Neural progenitor cell (in vitro differentiated cells): Measurements from ENCODE around the gene CTXND1. TPM values are rescaled to one million over a fixed set of nuclear protein-coding genes. Genes with fewer than 3 reads are reported as not detected.
A peak's percentile ranks its signal among the peaks of the same experiment; 100 is the strongest.

Experiments
- DNase-seq: peaks from one replicate; pipeline ENCODE4 v3.0.0-alpha.2; 2016; ENCODE audit warnings: low spot score
- H2AFZ ChIP-seq: fragments of 200-600 bp; sonication (generic); replicated peaks from 2 replicates; pipeline ENCODE4 v1.6.1; 2016; ENCODE audit warnings: antibody characterized with exemption
- H3F3A ChIP-seq: fragments of 200-600 bp; sonication (generic); 2 replicates; pipeline ENCODE4 v1.6.1; 2016; ENCODE audit warnings: antibody characterized with exemption, low read depth
- H3K27ac ChIP-seq: fragments of 200-600 bp; sonication (generic); 2 replicates; pipeline ENCODE4 v1.5.1; 2016; ENCODE audit warnings: mild to moderate bottlenecking
- H3K27me3 ChIP-seq: fragments of 200-600 bp; sonication (generic); 2 replicates; pipeline ENCODE4 v1.6.1; 2016; ENCODE audit warnings: mild to moderate bottlenecking, moderate library complexity
- H3K36me3 ChIP-seq: fragments of 200-600 bp; sonication (generic); 2 replicates; pipeline ENCODE4 v1.5.1; 2016
- H3K4me1 ChIP-seq: fragments of 200-600 bp; sonication (generic); 2 replicates; pipeline ENCODE4 v1.6.1; 2016; ENCODE audit warnings: mixed run types
- H3K4me2 ChIP-seq: fragments of 200-600 bp; sonication (generic); 2 replicates; pipeline ENCODE4 v1.6.1; 2016
- H3K4me3 ChIP-seq: fragments of 200-600 bp; sonication (generic); 2 replicates; pipeline ENCODE4 v1.5.1; 2016
- H3K79me2 ChIP-seq: fragments of 200-600 bp; sonication (generic); 2 replicates; pipeline ENCODE4 v1.6.1; 2016; ENCODE audit warnings: low read depth
- H3K9ac ChIP-seq: fragments of 200-600 bp; sonication (generic); 2 replicates; pipeline ENCODE4 v1.6.1; 2016
- H3K9me3 ChIP-seq: fragments of 200-600 bp; sonication (generic); 2 replicates; pipeline ENCODE4 v1.5.1; 2016; ENCODE audit warnings: low read depth
- H4K20me1 ChIP-seq: fragments of 200-600 bp; sonication (generic); 2 replicates; pipeline ENCODE4 v1.6.1; 2016; ENCODE audit warnings: low read depth
- H3K27ac Mint-ChIP-seq: 3 replicates; pipeline ENCODE4 v1.8.0; 2021; ENCODE audit warnings: mixed read lengths
- H3K27me3 Mint-ChIP-seq: 2 replicates; pipeline ENCODE4 v1.8.0; 2022; ENCODE audit warnings: low read depth, mild to moderate bottlenecking, inconsistent platforms, moderate library complexity, mixed read lengths; ENCODE audit not compliant: insufficient read depth
- H3K36me3 Mint-ChIP-seq: 3 replicates; pipeline ENCODE4 v1.8.0; 2021; ENCODE audit warnings: mixed read lengths
- H3K4me1 Mint-ChIP-seq: 3 replicates; pipeline ENCODE4 v1.8.0; 2021; ENCODE audit warnings: mixed read lengths
- H3K4me3 Mint-ChIP-seq: 3 replicates; pipeline ENCODE4 v1.8.0; 2021; ENCODE audit warnings: mild to moderate bottlenecking, moderate library complexity, mixed read lengths
- H3K9me3 Mint-ChIP-seq: 3 replicates; pipeline ENCODE4 v1.8.0; 2020; ENCODE audit warnings: mixed read lengths
- CTCF ChIP-seq: fragments of 200-600 bp; sonication (generic); IDR thresholded peaks from 2 replicates; pipeline ENCODE4 v1.5.1; 2017; ENCODE audit warnings: antibody characterized with exemption, mild to moderate bottlenecking
- EZH2 ChIP-seq: fragments of 200-600 bp; sonication (generic); IDR thresholded peaks from 2 replicates; pipeline ENCODE4 v1.6.1; 2017; ENCODE audit warnings: antibody characterized with exemption, mild to moderate bottlenecking, moderate library complexity
- EZH2phosphoT487 ChIP-seq: fragments of 200-600 bp; sonication (generic); IDR thresholded peaks from 2 replicates; pipeline ENCODE4 v1.6.1; 2017; ENCODE audit warnings: antibody characterized with exemption
- total RNA-seq: library from RNA; depleted of rRNA; stranded (reverse); fragments of >200 nt; gene quantifications from 2 replicates; pipeline ENCODE4 v1.2.3, GENCODE V29; 2015; ENCODE audit warnings: low replicate concordance

Gene CTXND1
- total RNA-seq, 1 donor from 2014 or later = not detected

- Histone ChIP-seq H3K4me3 (no peak overlapping the region), H2AFZ (peak overlapping the region; percentile 15), H3K4me1 (peaks cover 7% of the 10 kb centered on the region), H3K9me3 (no peaks in the 10 kb centered on the region), H3F3A (no peaks in the 10 kb centered on the region), H3K27me3 (peaks cover 4% of the 10 kb centered on the region), H3K36me3 (no peaks in the 10 kb centered on the region), H3K27ac (no peak overlapping the region), H4K20me1 (no peaks in the 10 kb centered on the region), H3K79me2 (no peaks in the 10 kb centered on the region), H3K4me2 (no peak overlapping the region), H3K9ac (no peak overlapping the region)
- no peaks in the 10 kb centered on the region for H3K36me3 Mint-ChIP-seq
- TF ChIP-seq EZH2 (no peak), CTCF (no peak), EZH2phosphoT487 (no peak)
- no peaks in the 10 kb centered on the region for H3K9me3 Mint-ChIP-seq
- no peak overlapping the region for H3K4me3 Mint-ChIP-seq
- peaks cover 6% of the 10 kb centered on the region for H3K4me1 Mint-ChIP-seq
- H3K27ac Mint-ChIP-seq = peak overlapping the region; percentile 7
- peaks cover 5% of the 10 kb centered on the region for H3K27me3 Mint-ChIP-seq
- no peak for DNase-seq
Measured at GRCh38 chr15:80203361-80203885, 48.6 kb downstream of the CTXND1 start.

GRCh38 chr15:80202641-80203360, 49.2 kb downstream of the CTXND1 start:
- no peaks in the 10 kb centered on the region for H3F3A ChIP-seq
- H3K4me3 ChIP-seq = no peak overlapping the region
- no peaks in the 10 kb centered on the region for H3K79me2 ChIP-seq
- no peak overlapping the region for H3K27ac ChIP-seq
- H3K36me3 ChIP-seq = no peaks in the 10 kb centered on the region
- H3K27ac Mint-ChIP-seq = no peak overlapping the region
- no peaks in the 10 kb centered on the region for H3K9me3 Mint-ChIP-seq
- no peak overlapping the region for H3K4me3 Mint-ChIP-seq
- no peaks in the 10 kb centered on the region for H3K9me3 ChIP-seq
- peaks cover 3% of the 10 kb centered on the region for H3K4me1 Mint-ChIP-seq
- H2AFZ ChIP-seq = no peak overlapping the region
- peaks cover 4% of the 10 kb centered on the region for H3K27me3 ChIP-seq
- no peak for TF ChIP-seq EZH2
- no peak for TF ChIP-seq CTCF
- TF ChIP-seq EZH2phosphoT487 = no peak
- H3K36me3 Mint-ChIP-seq = no peaks in the 10 kb centered on the region
- peaks cover 4% of the 10 kb centered on the region for H3K4me1 ChIP-seq
- no peak for DNase-seq
- no peak overlapping the region for H3K4me2 ChIP-seq
- no peak overlapping the region for H3K9ac ChIP-seq
- H3K27me3 Mint-ChIP-seq = peaks cover 5% of the 10 kb centered on the region
- no peaks in the 10 kb centered on the region for H4K20me1 ChIP-seq

- no peak overlapping the region for H3K27ac Mint-ChIP-seq
Measured at GRCh38 chr15:80202016-80202315, 50.0 kb downstream of the CTXND1 start.

More at GRCh38 chr15:80202016-80202315, 50.0 kb downstream of the CTXND1 start:
- Mint-ChIP-seq H3K36me3 (no peaks in the 10 kb centered on the region), H3K4me3 (no peak overlapping the region), H3K27me3 (peaks cover 5% of the 10 kb centered on the region), H3K4me1 (peaks cover 2% of the 10 kb centered on the region), H3K9me3 (no peaks in the 10 kb centered on the region)
- Histone ChIP-seq H2AFZ (no peak overlapping the region), H3K4me3 (no peak overlapping the region), H3K36me3 (no peaks in the 10 kb centered on the region), H3K27me3 (peaks cover 4% of the 10 kb centered on the region), H3K4me1 (no peaks in the 10 kb centered on the region), H3F3A (no peaks in the 10 kb centered on the region), H4K20me1 (no peaks in the 10 kb centered on the region), H3K9me3 (no peaks in the 10 kb centered on the region), H3K79me2 (no peaks in the 10 kb centered on the region), H3K27ac (no peak overlapping the region), H3K9ac (no peak overlapping the region), H3K4me2 (no peak overlapping the region)
- no peak for DNase-seq
- TF ChIP-seq EZH2phosphoT487 (no peak), CTCF (no peak), EZH2 (no peak)
